NCI-H146 (cell line): Measurements from ENCODE around the gene MICU1.
"Not testable (repeated sequence)": the region's sequence is repeated elsewhere in the genome, so short reads cannot be mapped to it uniquely, and the experiment has no call there.

ENCODE experiments used
- DNase-seq: peaks from one replicate; lab custom pipeline; 2025; lab: John Stamatoyannopoulos, UW

MICU1 gene

DNA sequence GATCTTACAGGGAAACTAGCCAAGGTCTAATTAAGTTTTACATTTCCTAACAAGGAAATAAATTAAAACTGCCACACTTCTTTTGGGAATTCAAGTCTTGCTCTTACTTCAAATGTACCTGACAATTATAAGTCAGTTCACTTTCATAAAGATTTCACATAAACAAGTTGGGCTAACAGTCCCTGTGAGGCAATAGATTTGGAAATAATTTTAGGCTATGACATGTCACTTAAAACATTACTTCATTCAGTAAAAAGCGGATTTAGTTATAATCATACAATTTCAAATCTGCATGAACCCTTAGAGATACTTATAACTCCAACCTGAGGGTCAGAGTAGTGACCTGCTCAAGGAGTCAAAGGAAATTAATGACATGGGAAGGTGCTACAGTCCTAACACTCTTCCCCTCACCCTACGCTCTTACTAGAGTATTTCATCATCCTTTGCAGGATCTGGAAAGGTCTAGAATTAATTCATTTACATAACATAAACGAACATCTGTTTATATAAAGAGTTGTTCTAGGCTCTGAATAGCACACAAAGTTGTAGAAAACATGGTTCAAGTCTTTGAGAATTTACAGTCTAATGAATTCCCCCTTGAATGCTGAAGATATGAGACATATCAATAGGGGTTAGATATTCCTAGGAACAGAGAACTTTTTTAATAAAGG lies 238.8 kb downstream of the MICU1 start:
- DNase-seq, result no peak

DNA sequence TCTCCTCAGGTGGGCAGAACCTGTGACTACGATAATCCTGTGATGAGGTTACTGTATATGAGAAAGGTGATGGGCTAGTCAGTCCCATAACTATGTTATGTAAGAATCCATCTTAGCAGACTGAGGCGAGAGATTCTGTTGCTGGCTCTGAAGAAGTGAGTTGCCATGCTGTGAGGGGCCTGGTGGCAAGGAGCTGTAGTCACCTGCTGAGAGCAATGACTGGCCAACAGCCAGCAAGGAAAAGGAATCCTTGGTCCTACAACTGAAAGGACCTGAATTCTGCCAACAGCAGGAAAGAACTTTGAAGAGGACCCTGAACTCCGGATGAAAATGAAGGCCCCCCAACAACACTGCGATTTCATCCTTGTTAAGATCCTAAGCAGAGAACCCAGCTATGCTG lies 240.2 kb downstream of the MICU1 start:
- no peak for DNase-seq

GRCh38 chr10:72384982-72385381 lies 240.9 kb downstream of the MICU1 start:
- not testable (repeated sequence) for DNase-seq

DNA sequence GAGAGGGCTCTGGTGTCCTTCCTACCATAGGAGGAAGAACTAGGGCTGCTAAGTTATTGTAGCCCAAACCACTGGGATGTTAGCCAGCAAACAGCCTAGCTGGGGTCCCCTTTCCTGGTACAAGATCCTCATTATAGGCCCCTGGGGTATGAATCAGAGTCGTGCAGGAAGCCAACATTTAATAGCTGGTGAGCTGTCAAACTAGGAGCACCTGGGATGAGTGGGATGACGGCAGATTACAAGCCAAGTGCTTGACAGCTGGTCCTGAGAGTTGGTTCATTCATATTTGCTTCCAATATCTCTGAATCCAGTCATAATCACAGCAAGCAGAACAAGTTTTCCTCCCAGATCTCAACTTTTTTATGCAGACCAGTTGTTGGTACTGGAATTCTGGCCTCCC lies 246.1 kb downstream of the MICU1 start:
- no peak for DNase-seq

GRCh38 chr10:72379062-72379461 lies 246.8 kb downstream of the MICU1 start:
- DNase-seq, result no peak

DNA sequence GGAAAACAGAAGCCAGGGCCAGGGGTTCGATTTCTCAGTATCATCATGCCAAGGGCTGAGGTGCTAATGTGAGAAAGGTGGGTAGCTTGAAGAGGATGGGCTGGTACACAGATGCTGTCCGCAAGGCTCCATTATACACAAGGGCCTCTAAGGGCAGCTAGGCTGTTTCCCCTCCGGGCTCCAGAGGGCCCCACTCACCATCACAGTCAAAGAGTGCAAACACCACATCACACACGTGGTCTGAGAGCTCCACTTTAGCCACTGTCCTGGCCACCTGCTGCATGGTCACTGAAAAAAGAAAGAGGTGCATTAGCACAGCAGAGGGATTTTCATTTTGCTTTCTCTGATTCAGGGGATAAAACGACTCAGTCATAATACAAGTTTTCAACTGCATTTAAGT lies 250.3 kb downstream of the MICU1 start:
- DNase-seq, result peak; percentile 40

GRCh38 chr10:72375173-72375572 lies 250.7 kb downstream of the MICU1 start:
- no peak for DNase-seq

GRCh38 chr10:72370201-72370722 lies 255.6 kb downstream of the MICU1 start:
- no peak for DNase-seq

DNA sequence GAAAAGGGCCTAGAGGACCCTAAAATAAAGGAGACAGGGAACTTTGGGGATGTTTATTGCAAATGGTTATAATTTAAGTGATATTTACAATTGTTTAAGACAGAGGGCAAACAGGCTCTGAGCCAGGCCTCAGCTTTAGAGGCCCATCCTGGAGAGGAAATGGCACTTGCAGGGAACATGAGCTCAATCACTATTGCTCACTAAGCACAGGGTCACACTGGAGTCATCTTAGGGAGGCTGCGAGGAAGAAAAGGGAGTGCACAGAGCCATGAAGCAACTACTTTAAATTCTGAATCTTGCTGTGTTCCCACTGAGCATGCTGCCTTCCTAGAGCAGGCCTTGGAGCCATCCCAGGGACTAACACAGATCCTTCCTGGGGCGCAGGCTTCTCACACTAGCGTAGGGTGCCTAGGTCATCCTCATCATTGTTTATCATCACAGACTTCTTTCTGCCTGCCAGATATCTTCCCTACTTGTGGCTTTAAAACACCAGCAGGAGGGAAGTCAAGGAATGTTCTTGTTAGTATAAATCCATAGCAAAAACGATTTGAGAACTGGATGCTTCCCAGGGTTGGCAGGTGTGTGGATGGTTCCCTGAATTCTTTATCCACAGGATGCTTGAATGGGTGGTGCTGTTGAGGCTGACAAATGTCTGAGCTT lies 258.4 kb downstream of the MICU1 start:
- DNase-seq, result no peak

- DNase-seq, result no peak
Measured at GRCh38 chr10:72365106-72365895, 260.6 kb downstream of the MICU1 start.

DNA sequence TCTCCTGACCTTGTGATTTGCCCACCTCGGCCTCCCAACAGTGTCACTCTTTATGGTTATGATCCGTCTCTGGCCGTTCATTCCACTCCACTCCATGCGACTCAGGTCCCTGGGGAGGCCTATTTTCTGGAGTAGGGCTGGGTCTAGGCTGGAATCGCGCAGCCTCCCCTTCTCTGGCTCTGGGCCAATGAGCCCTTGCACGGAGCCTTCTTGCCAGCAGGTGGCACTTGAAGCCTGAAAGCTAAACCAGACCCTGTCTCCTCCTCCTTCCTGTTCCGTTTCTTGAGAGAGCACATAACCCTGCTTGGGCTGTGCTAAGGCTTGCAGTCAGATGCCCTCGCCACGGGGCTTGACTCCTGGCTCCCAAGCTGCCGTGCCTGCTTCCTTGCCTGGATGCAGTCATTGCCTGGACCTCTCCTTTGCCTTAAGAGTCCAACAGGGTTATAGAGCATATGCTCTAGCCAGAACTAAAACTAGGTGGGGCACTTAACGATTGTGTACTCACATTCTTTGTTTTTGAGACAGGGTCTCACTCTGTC lies 261.6 kb downstream of the MICU1 start:
- peak; percentile 88 for DNase-seq

DNA sequence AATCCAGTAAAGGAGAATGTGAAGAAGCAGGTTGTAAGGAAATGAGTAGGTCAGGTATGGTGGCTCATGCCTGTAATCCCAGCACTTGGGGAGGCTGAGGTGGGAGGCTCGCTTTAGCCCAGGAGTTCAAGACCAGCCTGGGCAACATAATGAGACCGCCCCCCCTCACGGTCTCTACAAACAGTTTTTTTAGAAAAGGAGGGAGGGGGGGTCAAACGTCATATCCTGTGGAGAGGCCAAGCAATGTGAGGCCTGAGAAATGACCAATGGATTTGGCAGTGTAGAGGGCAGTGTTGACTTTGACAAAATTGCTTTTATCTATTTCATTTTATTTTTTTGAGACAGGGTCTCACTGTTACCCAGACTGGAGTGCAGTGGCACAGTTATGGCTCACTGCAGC lies 268.9 kb downstream of the MICU1 start:
- DNase-seq, result no peak

DNA sequence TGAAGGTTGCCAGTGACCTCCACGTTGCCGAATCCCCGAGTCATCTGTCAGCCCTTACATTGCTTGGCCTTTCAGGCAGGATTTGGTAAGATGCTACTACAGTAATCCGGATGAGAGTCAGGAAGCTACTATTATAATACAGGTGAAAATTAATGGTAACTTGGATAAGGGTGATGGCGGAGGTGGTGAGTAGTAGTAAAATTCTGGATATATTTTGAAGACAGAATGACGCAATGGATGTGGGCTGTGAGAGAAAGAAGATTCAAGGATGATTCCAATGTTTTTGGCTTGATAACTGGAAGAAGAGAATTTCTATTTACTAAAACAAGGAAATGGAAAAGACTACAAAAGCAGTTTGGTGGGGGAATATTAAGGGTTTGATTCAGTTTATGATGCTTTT lies 269.8 kb downstream of the MICU1 start:
- DNase-seq, result no peak

DNA sequence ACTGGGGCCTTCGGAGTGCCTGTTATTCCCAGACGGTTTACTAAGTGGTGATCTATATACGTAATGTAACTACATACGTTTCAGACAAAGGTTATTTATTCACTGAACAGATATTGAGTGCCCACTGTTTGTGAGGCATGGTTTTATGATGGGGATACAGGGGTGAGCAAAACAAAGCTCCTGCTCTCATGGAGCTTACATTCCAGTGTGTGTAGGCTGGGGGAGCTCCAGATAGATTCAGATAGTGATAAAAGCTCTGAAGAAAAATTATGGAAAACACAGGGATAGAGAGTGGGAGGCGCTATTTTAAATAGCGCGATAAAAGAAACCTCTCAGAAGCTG lies 270.7 kb downstream of the MICU1 start:
- no peak for DNase-seq

GRCh38 chr10:72354356-72355213 lies 271.3 kb downstream of the MICU1 start, which contains the start of gene DNAJB12:
DNAJB12 (minus strand) TSS chr10:72354919; CDS start chr10:72354897, 22 bp downstream.
- peak; percentile 97 for DNase-seq

DNA sequence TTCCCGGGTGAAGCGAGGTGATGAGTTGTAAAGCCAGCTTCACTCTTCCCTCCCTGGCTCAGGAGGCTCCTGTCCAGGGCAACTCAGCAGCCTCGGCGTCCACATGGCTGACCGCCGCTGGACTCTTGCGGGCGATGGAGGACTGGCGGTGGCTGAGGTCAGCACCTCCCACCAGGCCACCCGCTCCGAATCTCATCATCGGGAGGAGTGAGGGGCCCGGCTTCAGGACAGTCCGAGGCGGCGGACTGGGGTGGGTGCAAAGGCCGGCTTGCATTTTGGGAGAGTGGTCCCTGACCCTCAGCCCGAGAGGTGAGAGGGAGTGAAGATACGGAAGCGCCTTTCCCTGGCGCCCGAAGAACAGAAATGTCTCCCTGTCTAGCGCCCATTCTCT lies 271.9 kb downstream of the MICU1 start:
- DNase-seq, result peak; percentile 53

GRCh38 chr10:72353028-72353964 lies 272.6 kb downstream of the MICU1 start:
- DNase-seq, result peak; percentile 55

GRCh38 chr10:72351479-72351878 lies 274.4 kb downstream of the MICU1 start:
- DNase-seq, result no peak

DNA sequence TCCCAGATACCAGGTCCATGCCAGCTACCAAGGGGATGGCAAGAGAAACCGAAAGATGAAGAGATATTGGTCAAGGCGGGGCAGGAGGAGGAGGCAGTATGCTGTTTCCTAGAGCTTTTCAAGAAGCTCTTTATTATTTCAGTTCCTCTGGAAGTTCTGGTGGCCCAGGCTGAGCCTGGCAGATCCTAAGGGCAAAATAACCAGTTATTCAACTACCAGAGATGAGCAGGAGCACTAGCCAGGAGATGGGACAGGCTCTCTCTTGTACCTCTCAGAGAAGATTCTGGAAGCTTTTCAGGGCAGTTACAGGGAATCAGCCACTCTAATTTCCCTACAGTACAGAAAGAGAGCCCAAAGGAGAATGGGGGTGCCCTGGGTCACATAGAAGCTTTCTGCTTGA lies 276.4 kb downstream of the MICU1 start:
- no peak for DNase-seq

DNA sequence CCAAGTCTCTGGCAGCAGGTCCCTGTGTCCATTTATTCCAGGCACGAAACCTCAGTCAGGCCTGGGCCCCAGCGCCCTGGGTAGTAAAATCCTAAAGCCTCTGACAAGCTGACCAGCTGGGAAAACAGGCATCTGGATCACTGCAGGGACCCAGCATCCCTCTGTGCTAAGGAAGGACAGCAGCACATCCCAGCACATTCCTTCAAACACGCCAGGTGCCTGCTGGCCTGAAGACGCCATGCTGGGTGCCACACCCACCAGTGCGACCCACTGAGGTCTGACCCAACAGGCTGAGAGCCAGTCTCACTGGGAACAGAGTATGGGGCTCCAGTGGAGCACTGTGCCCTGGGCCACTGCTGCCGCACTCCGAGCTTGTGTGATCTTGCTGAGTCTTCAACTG lies 277.6 kb downstream of the MICU1 start:
- DNase-seq, result no peak
